SK-N-MC (cell line): Measurements from ENCODE around the gene BRIP1.
"Not testable (repeated sequence)": the region's sequence is repeated elsewhere in the genome, so short reads cannot be mapped to it uniquely, and the experiment has no call there.

Source experiments
- DNase-seq: peaks from one replicate; pipeline ENCODE4 v3.0.0-alpha.2; 2011; ENCODE audit warnings: low read depth, low spot score
- H3K27ac ChIP-seq: fragments of 200-600 bp; sonication (generic); 2 replicates; pipeline ENCODE4 v1.5.1; 2016; ENCODE audit warnings: mixed run types
- H3K36me3 ChIP-seq: fragments of 200-600 bp; sonication (generic); 2 replicates; pipeline ENCODE4 v1.6.1; 2017; ENCODE audit warnings: antibody characterized with exemption, low read length, mixed read lengths; ENCODE audit not compliant: insufficient read depth
- H3K4me3 ChIP-seq: fragments of 200-600 bp; sonication (generic); 2 replicates; pipeline ENCODE4 v1.5.1; 2016
- H3K9ac ChIP-seq: fragments of 200-600 bp; sonication (generic); 2 replicates; pipeline ENCODE4 v1.8.0; 2017; ENCODE audit warnings: mixed run types, mixed read lengths; ENCODE audit not compliant: insufficient read length
- H3K9me3 ChIP-seq: fragments of 200-600 bp; sonication (generic); 2 replicates; pipeline ENCODE4 v1.6.1; 2017; ENCODE audit warnings: low read depth, mild to moderate bottlenecking, antibody characterized with exemption, low read length, moderate library complexity, mixed read lengths
- EZH2 ChIP-seq: fragments of 200-600 bp; sonication (generic); IDR thresholded peaks from one replicate; pipeline ENCODE4 v1.6.1; 2017; ENCODE audit warnings: antibody characterized with exemption
- FOXP2 ChIP-seq: optimal IDR thresholded peaks from 2 replicates; pipeline ENCODE3; 2011; ENCODE audit warnings: mild to moderate bottlenecking, moderate library complexity; ENCODE audit not compliant: insufficient read depth; ENCODE audit errors: extremely low read length, control extremely low read depth
- POLR2AphosphoS5 ChIP-seq: IDR thresholded peaks from 2 replicates; pipeline ENCODE4 v1.6.1; 2012; ENCODE audit warnings: mild to moderate bottlenecking, low read depth, low read length, borderline replicate concordance

BRIP1 gene

DNA sequence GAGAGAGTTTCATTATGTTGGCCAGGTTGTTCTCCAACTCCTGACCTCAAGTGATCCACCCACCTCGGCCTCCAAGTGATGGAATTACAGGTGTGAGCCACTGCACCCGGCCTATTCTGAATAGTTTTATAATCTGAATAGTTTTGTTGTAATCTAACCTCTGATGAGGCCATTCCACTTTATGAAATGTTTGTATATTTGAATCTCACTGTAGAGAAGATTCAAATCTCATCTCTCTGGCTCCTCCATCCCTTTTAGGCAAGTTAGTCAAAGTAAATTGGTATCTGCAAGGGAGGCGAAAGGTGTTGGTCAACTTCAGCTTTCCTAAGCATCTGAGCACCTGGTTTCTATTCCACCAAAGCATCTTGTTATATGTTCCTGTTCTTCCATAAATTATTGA, 131.2 kb downstream of the BRIP1 start:
- Histone ChIP-seq H3K4me3 (no peak overlapping the region), H3K27ac (no peak overlapping the region), H3K9me3 (no peaks in the 10 kb centered on the region), H3K9ac (no peak overlapping the region), H3K36me3 (peaks cover 13% of the 10 kb centered on the region)
- no peak for TF ChIP-seq EZH2
- no peak for TF ChIP-seq FOXP2
- no peak for DNase-seq

GRCh38 chr17:61731330-61731729, 132.0 kb downstream of the BRIP1 start:
- Histone ChIP-seq H3K4me3 (no peak overlapping the region), H3K36me3 (peaks cover 5% of the 10 kb centered on the region), H3K27ac (no peak overlapping the region), H3K9me3 (no peaks in the 10 kb centered on the region), H3K9ac (no peak overlapping the region)
- TF ChIP-seq EZH2 (no peak), POLR2AphosphoS5 (no peak), FOXP2 (no peak)
- DNase-seq = no peak

- no peak overlapping the region for H3K27ac ChIP-seq
- H3K9me3 ChIP-seq = no peaks in the 10 kb centered on the region
- H3K4me3 ChIP-seq = no peak overlapping the region
- TF ChIP-seq EZH2 (no peak), FOXP2 (no peak), POLR2AphosphoS5 (no peak)
- DNase-seq = no peak
- H3K36me3 ChIP-seq = peaks cover 4% of the 10 kb centered on the region; the same call in 1 of the 2 replicates
- no peak overlapping the region for H3K9ac ChIP-seq
These were observed 133.5 kb downstream of the BRIP1 start for GRCh38 chr17:61729690-61730268.

GRCh38 chr17:61728297-61728836, 135.0 kb downstream of the BRIP1 start:
- peaks cover 4% of the 10 kb centered on the region; the same call in 1 of the 2 replicates for H3K36me3 ChIP-seq
- no peak overlapping the region for H3K27ac ChIP-seq
- DNase-seq = no peak
- H3K9ac ChIP-seq = no peak overlapping the region
- H3K4me3 ChIP-seq = no peak overlapping the region
- no peaks in the 10 kb centered on the region for H3K9me3 ChIP-seq
- TF ChIP-seq EZH2 (no peak), FOXP2 (no peak), POLR2AphosphoS5 (no peak)

- H3K9ac ChIP-seq, H3K36me3 ChIP-seq, H3K27ac ChIP-seq, DNase-seq, H3K4me3 ChIP-seq, H3K9me3 ChIP-seq: not testable (repeated sequence)
These were observed 135.5 kb downstream of the BRIP1 start for GRCh38 chr17:61727798-61728197.

GRCh38 chr17:61726977-61727376, 136.4 kb downstream of the BRIP1 start:
- no peak overlapping the region for H3K27ac ChIP-seq
- H3K9ac ChIP-seq = no peak overlapping the region
- no peak for DNase-seq
- TF ChIP-seq EZH2 (no peak), POLR2AphosphoS5 (no peak), FOXP2 (no peak)
- 0 out of 2 replicates have a peak, but pooled peaks cover 4% of the 10 kb centered on the region for H3K36me3 ChIP-seq
- H3K4me3 ChIP-seq = no peak overlapping the region
- no peaks in the 10 kb centered on the region for H3K9me3 ChIP-seq

DNA sequence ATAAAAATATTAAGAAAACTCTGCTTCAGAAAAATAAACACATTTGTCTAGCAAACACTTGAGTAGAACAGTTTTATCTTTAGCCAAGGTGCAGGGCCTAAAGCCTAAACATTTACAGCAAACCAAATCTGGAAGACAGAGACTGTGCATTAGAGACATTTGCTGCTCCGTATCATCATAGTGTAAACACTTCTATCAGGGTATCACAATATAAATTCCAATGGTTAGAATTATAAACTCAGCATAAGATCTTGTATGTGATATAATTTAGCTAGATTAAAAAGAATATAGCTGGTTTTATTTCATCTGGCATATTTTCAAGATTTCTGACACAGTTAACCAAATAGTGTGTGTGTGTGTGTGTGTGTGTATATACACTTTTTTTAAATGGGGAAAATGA, 138.6 kb downstream of the BRIP1 start:
- H3K9me3 ChIP-seq = no peaks in the 10 kb centered on the region
- H3K36me3 ChIP-seq = 0 out of 2 replicates have a peak, but pooled peaks cover 4% of the 10 kb centered on the region
- no peak for DNase-seq
- no peak overlapping the region for H3K27ac ChIP-seq
- TF ChIP-seq FOXP2 (no peak), EZH2 (no peak), POLR2AphosphoS5 (no peak)
- H3K9ac ChIP-seq = no peak overlapping the region
- no peak overlapping the region for H3K4me3 ChIP-seq

DNA sequence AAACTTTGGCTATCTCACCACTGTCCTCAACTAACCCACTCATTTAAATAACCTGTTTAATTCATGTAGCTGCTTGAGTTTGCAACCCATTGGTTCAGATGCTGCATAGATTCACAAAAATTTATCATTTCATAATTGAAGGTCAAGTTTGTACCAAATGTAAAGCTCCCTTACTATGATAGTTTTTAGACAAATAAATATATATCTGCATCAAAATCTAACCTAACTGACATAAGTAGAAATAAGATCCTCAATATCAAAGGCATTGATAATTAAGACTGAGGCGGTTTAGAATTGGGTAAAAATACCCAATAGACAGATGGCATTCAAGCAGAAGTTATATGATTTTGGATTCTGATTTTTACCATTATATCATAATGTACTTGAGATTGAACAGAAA, 139.4 kb downstream of the BRIP1 start:
- 0 out of 2 replicates have a peak, but pooled peaks cover 4% of the 10 kb centered on the region for H3K36me3 ChIP-seq
- no peak for DNase-seq
- H3K4me3 ChIP-seq = no peak overlapping the region
- no peak overlapping the region for H3K9ac ChIP-seq
- TF ChIP-seq EZH2 (no peak), POLR2AphosphoS5 (no peak), FOXP2 (no peak)
- H3K27ac ChIP-seq = no peak overlapping the region
- 0 out of 2 replicates have a peak, but pooled peaks cover under 1% of the 10 kb centered on the region for H3K9me3 ChIP-seq

DNA sequence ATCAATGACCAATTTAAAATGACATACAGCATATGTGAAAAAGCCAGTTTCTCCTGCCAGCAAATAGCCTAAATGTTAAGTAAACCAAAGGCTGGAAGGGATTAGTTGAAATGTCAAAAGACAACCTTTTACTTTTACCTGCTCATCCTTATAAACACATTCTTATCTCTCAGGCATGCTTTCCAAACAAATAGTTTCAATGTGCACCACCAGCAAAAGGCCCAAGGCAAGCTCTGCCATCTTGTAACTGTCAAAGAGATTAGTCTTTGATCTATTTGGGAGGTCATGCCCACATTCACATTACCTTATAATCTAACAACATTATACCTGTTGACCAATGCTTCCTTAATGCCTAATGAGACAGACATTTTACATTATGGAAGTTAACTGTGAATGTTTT, 140.1 kb downstream of the BRIP1 start:
- TF ChIP-seq EZH2 (no peak), POLR2AphosphoS5 (no peak), FOXP2 (no peak)
- H3K27ac ChIP-seq = no peak overlapping the region
- H3K36me3 ChIP-seq = no peaks in the 10 kb centered on the region
- H3K9ac ChIP-seq = no peak overlapping the region
- no peak for DNase-seq
- 0 out of 2 replicates have a peak, but pooled peaks cover 3% of the 10 kb centered on the region for H3K9me3 ChIP-seq
- H3K4me3 ChIP-seq = no peak overlapping the region

- no peak overlapping the region for H3K4me3 ChIP-seq
- 0 out of 2 replicates have a peak, but pooled peaks cover 3% of the 10 kb centered on the region for H3K9me3 ChIP-seq
- TF ChIP-seq FOXP2 = no peak
- no peak for TF ChIP-seq EZH2
- no peak for TF ChIP-seq POLR2AphosphoS5
- H3K36me3 ChIP-seq = no peaks in the 10 kb centered on the region
- no peak for DNase-seq
- no peak overlapping the region for H3K27ac ChIP-seq
- no peak overlapping the region for H3K9ac ChIP-seq
These were observed 140.9 kb downstream of the BRIP1 start for GRCh38 chr17:61722398-61722797.
